Measurements from ENCODE around the gene SKOR1.

SKOR1 gene

DNA sequence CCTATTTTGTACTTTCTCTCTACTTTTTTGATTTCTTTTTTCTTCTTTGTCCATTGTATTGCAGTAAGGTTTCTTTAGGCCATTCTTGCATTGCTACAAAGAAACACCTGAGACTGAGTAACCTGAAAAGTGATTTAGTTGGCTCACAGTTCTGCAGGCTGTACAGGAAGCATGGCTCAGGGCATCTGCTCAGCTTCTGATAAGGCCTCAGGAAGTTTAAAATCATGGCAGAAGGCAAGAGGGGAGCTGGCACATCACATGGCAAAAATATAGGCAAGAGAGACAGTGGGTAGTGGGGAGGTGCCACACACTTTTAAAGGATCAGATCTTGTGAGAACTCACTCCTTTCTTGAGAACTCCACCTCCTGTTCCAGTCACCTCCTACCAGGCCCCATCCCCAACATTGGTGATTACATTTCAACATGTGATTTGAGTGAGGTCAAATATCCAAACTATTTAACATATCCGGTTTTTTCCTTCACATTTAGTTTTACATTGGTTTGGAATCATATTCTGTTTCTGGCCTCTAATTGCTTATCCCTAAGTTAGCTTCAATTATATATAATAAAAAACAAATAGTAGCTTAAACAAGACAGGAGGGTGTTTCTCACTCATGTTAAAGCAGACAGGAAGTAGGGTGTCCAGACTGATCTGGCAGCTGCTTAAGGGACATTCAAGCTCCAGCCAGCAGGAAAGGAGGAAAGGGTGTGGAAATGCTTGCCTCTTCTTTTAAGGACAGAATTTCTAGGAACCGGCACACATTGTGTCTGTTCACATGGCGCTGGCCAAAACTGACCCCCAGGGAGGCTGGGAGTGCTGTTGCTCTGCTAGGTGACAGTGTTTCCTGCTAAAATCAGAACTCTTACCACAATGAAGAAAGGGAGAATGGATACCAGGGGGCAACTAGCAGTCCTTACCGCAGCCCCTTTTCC, 28.8 kb upstream of the SKOR1 start:
- no peak for DNase-seq (ENCODE audit: low read depth)

- DNase-seq (ENCODE audit: low read depth): no peak
Measured at GRCh38 chr15:67799801-67800205, 25.5 kb upstream of the SKOR1 start.

GRCh38 chr15:67801142-67801541, 24.2 kb upstream of the SKOR1 start:
- DNase-seq (ENCODE audit: low read depth): no peak

DNA sequence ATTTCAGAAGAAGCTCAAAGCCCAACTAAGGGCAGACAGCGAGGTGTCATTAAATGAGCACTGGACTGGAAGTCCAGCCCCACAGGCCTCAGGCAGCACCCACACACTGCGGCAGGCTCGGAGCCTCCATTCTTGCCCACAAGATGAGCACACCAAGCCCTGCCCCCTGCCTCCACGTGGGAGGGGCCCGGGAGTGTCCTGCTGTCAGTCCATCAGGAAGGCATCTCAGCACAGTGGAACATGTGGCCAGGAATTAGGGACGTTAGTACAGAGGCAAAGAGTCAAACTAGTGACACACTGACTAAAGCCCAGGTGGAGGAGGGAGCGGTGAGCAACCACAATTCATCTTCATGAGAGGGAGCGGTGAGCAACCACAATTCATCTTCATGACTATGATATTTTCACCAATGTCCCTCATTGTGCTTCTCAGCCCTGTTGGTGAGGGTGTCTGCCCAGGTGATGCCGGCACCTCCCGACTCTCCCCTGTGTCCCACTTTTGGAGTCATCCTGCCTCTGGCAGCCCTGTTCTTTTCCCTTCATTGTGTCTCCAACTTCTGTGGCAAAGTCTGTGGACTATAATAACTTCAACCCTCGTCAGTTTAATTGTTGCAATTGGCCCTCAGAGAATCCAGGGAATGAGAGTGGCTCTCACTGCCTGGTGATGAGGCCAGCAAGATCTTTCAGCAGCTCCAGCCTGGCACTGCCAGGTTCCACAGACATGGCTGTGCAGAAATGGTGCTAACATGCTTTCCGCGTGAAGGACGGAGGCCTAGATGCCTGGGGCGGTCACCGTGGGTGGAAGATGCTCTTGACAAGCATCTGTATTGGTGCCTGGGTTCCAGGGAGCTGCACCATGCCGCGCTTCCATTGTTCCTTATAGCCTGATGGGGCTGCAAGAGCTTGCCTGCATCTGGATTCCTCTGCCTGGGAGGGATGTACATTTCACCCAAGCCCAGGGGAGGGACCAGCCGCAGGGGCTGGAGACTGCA, 23.1 kb upstream of the SKOR1 start:
- DNase-seq (ENCODE audit: low read depth): no peak

GRCh38 chr15:67803299-67803698, 22.0 kb upstream of the SKOR1 start:
- DNase-seq (ENCODE audit: low read depth): no peak

DNA sequence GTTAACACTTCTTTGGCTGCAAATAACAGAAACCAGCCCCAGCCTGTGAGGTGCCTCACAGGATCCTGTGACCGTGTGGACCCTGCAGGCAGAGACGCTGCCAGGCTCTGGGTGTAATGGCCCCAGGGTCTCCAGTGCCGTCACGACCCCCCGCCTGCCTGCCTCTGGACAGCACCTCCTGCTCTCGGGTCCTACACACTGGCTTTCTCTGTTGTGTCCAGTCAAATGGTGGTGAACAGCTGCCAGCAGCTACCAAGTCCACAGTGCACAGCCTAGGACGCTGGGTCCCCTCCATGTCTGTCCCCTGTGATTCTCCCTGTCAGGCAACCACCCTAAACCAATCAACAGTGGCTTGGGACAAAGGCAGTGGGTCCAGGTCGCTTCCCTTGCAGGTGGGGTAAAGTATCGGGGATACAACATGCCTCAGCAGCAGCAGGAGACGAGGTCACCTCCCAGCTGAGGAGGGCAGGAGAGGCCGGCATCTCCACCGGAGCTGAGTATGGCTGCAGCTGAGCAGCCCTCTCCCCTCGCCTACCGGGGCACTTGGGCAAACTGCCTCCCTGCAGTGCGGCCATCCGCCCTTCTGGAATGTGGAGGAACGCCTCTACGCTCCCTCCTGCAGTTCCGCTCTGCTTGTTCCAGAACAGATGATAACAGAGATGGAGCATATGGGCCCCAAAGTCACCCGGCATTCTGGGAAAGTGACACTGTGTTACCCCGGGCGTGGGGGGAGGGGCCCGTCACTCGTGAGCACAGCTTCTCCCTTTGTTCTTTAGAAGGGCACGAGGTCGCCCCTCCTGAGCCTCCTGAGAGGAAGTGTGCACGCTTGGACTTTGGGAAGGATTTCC, 21.1 kb upstream of the SKOR1 start:
- DNase-seq (ENCODE audit: low read depth): no peak

DNA sequence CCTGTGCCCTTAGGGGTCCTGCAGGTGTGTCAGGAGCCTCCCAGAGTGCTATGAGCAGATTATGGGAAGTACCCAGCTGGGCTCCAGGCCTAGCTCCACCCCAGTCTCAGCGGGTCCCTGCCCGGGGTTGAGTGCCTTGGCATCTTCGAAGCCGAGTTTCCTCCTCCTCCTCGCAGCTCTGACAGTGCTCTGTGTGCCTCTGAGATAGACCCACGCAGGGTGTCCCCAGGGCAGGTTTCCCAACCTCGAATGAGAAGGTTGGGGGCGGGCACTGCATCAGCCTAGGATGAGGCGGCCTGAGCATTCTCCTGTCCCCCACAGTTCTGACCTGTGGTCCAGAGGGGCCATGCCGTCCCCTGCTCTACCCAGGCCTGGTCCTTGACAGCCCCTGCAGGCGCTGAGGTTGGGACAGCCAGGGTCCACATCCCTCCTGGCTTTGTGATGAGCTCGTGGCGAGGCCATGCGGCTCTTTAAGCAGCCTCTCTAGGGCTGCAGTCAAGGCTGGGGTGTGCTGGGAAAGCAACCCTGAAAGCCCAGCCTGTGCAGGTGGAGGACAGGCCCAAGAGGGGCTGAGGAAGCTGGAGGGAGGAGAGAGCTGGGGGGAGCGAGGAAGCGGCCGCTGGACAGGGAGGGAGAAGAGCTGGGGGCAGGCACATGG, 20.2 kb upstream of the SKOR1 start:
- no peak for DNase-seq (ENCODE audit: low read depth)

GRCh38 chr15:67805666-67806516, 19.4 kb upstream of the SKOR1 start:
- no peak for DNase-seq (ENCODE audit: low read depth)

DNA sequence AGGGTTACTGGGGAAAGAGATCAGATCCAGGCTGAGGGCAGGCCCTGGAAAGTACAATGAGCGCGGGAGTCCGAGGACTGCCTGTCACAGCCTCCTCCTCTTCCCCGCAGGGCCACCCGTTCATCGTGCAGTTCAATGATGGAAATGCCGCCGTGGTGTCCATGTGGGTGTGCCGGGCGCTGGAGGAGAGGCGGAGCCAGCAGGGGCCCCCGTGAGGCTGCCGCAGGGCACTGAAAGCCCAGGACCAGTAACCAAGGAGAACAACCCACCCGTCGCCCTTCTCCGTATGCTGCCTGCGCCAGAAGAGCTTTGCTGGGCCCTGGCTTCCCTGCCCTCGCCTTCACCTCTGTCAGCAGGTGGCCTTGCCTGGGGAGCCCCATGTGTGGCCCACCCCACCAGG, 18.8 kb upstream of the SKOR1 start:
- DNase-seq (ENCODE audit: low read depth): no peak

DNA sequence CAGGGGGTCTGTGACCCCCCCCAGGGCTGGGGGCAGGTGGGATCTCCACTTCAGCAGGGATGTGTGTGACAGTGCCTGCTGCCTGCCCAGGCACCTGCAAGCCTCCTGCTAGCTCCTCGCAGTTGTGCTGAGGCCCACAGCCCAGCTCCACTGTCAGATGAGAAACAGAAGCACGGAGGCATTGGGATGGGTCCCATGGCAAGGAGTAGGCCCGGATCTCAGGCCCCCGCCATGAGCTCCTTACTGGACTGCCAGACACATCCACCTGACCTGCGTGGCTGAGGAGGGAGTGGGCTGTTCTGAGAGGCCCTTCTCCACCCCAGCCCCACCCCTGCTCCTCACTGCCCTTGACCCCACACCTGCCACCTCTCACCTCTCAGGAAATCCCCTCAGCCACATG, 18.2 kb upstream of the SKOR1 start:
- no peak for DNase-seq (ENCODE audit: low read depth)

DNA sequence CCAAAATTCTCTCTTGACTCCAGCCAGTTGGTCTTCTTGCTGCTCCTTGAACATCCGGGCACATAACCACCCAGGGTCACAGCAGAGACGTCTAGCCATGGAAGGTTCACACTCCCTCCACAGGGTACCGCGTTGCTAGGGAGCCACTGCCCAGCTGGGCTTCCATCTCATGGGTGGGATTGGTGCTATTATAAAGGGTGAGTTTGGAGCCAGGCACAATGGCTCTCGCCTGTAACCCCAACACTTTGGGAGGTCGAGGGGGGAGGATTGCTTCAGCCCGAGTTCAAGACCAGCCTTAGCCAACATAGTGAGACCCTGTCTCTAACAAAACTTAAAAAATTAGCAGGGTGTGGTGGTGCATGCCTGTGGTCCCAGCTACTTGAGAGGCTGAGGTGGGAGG, 17.5 kb upstream of the SKOR1 start:
- DNase-seq (ENCODE audit: low read depth): no peak

DNA sequence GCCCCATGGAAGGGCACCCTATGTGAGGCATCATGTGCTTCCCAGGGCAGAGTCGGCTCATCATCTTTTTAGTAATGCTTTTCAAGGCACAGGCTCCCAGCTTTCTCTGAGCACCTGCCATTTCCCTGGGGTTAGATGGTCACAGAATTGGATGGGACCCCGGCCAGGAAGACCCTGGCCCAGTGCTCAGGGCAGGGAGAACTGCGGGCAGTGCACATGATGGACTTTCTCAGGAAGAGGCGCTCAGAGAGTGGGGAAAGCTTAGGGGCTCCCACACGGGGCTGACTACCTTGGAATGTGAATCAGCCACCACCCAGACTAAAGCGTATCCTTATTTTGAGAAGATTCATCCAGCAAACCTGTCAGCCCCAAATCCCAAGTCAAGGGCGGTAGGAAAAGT, 16.5 kb upstream of the SKOR1 start:
- DNase-seq (ENCODE audit: low read depth): no peak

DNA sequence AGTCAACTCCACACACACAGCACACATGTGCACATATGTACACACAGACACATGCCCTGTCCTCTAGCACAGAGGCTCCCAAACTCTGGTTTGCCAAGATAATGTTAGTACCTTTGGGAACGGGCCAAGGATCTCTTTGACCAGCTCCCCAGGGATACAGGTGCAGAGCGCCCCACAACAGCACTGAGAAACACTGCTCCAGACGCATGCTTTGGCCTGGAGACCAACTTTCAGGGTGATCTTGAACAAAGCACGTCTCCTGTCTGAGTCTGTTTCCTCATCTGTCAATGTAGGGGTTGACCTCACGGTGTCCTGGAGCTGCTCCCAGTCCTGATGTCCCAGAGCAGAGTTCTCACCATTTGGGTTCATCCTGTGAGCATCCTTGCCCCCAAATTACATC, 15.9 kb upstream of the SKOR1 start:
- no peak for DNase-seq (ENCODE audit: low read depth)

DNA sequence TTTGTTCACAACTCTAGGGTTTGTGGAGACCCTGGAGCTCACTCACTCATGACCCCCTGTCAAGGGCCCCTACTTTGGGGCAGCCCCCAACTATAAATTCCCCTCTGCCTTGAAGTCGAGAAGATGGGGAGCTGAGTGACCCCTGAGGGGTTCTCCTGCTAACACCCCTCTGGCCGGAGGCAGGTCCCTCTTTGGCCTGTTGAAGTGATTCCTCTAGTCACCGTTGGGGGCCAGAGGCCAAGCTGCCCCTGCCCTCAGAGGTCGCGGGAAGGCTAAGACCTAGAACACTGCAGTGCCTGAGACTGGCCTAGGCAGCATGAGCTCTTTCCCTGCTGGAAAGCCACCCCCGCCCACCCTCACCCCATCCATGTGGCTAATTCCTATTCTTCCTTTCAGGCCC, 15.4 kb upstream of the SKOR1 start:
- no peak for DNase-seq (ENCODE audit: low read depth)

- DNase-seq (ENCODE audit: low read depth): no peak
Measured at GRCh38 chr15:67812241-67812644, 13.1 kb upstream of the SKOR1 start.

DNA sequence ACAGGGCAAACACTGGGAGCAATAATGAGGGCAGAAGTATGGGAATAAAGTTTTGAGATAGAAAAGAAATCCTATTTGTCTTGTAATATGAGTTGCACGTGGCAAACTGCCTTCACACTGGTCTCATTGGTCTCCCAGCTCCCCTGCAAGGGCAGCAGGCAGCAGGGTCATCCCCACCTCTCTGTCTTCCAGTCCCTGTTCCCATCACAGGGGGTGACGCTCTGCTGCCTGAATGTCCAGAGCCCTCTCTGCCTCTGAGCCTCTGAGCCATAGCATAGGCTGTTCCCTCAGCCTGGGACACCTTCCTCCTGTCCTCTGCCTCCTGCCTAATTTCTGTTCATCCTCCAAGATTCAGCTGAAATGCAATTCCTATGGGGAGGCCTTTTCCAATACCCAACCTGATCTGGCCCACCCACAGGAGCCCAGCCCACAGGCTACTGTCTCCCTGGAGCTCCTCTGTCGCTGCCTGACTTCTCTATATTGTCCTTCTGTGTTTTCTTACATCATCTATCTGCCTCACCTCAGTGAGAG, 12.1 kb upstream of the SKOR1 start:
- DNase-seq (ENCODE audit: low read depth): no peak

DNA sequence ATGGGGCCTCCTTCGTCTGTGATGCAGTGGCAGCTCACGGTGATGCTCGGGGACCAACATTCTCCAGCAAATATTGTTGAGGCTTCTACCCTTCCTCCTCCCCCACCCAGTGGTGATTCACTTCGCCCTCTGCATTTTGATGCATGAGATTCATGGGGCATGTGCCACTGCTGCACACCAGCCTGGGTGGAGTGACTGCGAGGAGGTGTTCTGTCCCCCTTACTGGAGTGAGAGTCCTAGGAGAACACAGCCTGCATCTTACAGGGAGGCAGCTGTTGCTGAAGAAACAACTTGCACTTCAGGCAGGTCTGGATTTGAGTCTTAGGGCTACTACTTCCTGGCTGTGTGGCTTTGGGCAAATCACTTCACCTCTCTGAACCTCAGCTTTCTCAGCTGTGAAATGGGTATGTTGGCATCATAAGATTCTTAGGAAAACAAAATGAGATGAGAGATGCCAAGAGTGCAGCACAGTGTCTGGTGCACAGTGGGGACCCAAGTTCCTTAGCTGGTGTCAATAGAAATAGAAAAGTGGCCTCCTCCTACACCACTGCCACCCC, 10.2 kb upstream of the SKOR1 start:
- no peak for DNase-seq (ENCODE audit: low read depth)

DNA sequence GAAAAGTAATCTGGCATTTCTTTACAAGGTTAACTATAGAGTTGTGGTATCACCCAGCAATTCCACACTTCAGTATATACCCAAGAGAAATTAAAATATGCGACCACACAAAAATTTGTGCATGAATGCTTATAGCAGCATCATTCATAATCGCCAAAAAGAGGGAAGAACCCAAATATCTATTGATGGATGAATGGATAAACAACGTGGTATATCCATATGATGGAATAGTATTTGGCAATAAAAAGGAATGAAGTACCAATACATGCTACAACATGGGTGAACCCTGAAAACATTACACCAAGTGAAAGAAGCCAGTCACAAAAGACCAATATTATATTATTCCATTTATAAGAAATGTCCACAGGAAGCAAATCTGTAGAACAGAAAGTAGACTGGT, 8.6 kb upstream of the SKOR1 start:
- DNase-seq (ENCODE audit: low read depth): no peak

- no peak for DNase-seq (ENCODE audit: low read depth)
Measured at GRCh38 chr15:67818464-67818863, 6.8 kb upstream of the SKOR1 start.

DNA sequence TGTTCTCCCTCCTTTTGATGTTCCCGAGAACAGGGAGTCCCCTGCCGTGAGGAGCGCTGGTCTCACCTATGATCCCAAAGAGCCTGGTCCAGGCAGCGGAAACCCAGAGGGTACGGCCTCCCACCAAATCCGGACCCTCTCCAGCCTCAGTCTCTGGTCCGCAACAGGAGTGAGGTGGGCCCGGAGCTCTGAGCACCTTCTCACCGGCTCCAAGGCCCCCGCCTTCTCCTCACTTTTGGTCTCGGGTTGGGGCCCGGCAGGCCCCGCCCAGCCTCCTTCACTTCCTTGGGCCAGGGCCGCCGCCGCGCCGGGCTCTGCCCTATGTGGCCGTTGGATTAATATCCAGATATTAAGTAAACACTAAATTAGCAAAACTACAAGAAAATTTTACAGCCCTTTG, 5.7 kb upstream of the SKOR1 start:
- no peak for DNase-seq (ENCODE audit: low read depth)
